ENCODE data around the gene GSE1.

Gene GSE1

GRCh38 chr16:85612191-85612800, 826 bp upstream of the GSE1 start:
- H3K4me3 ChIP-seq (ENCODE audit: low read length) = peak overlapping the region; percentile 74
- DNase-seq (ENCODE audit: low read depth, low spot score) = peak; percentile 67

- H3K4me3 ChIP-seq (ENCODE audit: low read length) = peak overlapping the region; percentile 74
- peak; percentile 45 for DNase-seq (ENCODE audit: low read depth, low spot score)
Observed at GRCh38 chr16:85613604-85614337, 649 bp downstream of the GSE1 start.

GRCh38 chr16:85614338-85615013, 1.4 kb downstream of the GSE1 start:
- no peak for DNase-seq (ENCODE audit: low read depth, low spot score)
- H3K4me3 ChIP-seq (ENCODE audit: low read length) = peak overlapping the region; percentile 74

GRCh38 chr16:85615014-85615851, 2.1 kb downstream of the GSE1 start:
- DNase-seq (ENCODE audit: low read depth, low spot score) = peak; percentile 28

GRCh38 chr16:85615852-85616606, 2.9 kb downstream of the GSE1 start:
- H3K4me3 ChIP-seq (ENCODE audit: low read length) = peak overlapping the region; percentile 74
- DNase-seq (ENCODE audit: low read depth, low spot score) = peak; percentile 93

More at GRCh38 chr16:85615014-85615851, 2.1 kb downstream of the GSE1 start:
- H3K4me3 ChIP-seq (ENCODE audit: low read length) = peak overlapping the region; percentile 74

- DNase-seq (ENCODE audit: low read depth, low spot score) = no peak
- H3K4me3 ChIP-seq (ENCODE audit: low read length) = peak overlapping the region; percentile 74
Observed at GRCh38 chr16:85616607-85617321, 3.6 kb downstream of the GSE1 start.

GRCh38 chr16:85617948-85618347, 4.8 kb downstream of the GSE1 start:
- no peak for DNase-seq (ENCODE audit: low read depth, low spot score)
- no peak overlapping the region for H3K4me3 ChIP-seq (ENCODE audit: low read length)

GRCh38 chr16:85618521-85618920, 5.4 kb downstream of the GSE1 start:
- H3K4me3 ChIP-seq (ENCODE audit: low read length) = no peak overlapping the region
- no peak for DNase-seq (ENCODE audit: low read depth, low spot score)

GRCh38 chr16:85619101-85619891, 6.2 kb downstream of the GSE1 start:
- no peak overlapping the region for H3K4me3 ChIP-seq (ENCODE audit: low read length)
- no peak for DNase-seq (ENCODE audit: low read depth, low spot score)

- no peak for DNase-seq (ENCODE audit: low read depth, low spot score)
- no peak overlapping the region for H3K4me3 ChIP-seq (ENCODE audit: low read length)
Observed at GRCh38 chr16:85620374-85620773, 7.3 kb downstream of the GSE1 start.

GRCh38 chr16:85621698-85622428, 8.7 kb downstream of the GSE1 start:
- DNase-seq (ENCODE audit: low read depth, low spot score) = no peak
- H3K4me3 ChIP-seq (ENCODE audit: low read length) = no peak overlapping the region

GRCh38 chr16:85622683-85623082, 9.6 kb downstream of the GSE1 start:
- no peak for DNase-seq (ENCODE audit: low read depth, low spot score)
- no peak overlapping the region for H3K4me3 ChIP-seq (ENCODE audit: low read length)

- H3K4me3 ChIP-seq (ENCODE audit: low read length) = no peak overlapping the region
Observed at GRCh38 chr16:85623250-85623649, 10.1 kb downstream of the GSE1 start.

GRCh38 chr16:85623997-85624601, 11.0 kb downstream of the GSE1 start:
- H3K4me3 ChIP-seq (ENCODE audit: low read length) = no peak overlapping the region
- DNase-seq (ENCODE audit: low read depth, low spot score) = no peak

More at GRCh38 chr16:85623250-85623649, 10.1 kb downstream of the GSE1 start:
- no peak for DNase-seq (ENCODE audit: low read depth, low spot score)

GRCh38 chr16:85624646-85625045, 11.5 kb downstream of the GSE1 start:
- no peak overlapping the region for H3K4me3 ChIP-seq (ENCODE audit: low read length)
- DNase-seq (ENCODE audit: low read depth, low spot score) = no peak

- DNase-seq (ENCODE audit: low read depth, low spot score) = no peak
- no peak overlapping the region for H3K4me3 ChIP-seq (ENCODE audit: low read length)
Observed at GRCh38 chr16:85625053-85625452, 11.9 kb downstream of the GSE1 start.
